Measurements from ENCODE around the gene ARL13B.

The ARL13B gene

GRCh38 chr3:94081884-94082283 is 101.9 kb downstream of the ARL13B start:
- TF ChIP-seq POLR2A (IDR thresholded peaks at IDR 0.05; ENCODE audit: low read depth, low read length), result no peak
- DNase-seq (ENCODE audit: insufficient read length, low spot score), result no peak
- FAIRE-seq, result no peak

- FAIRE-seq, result no peak
- no peak for TF ChIP-seq POLR2A (IDR thresholded peaks at IDR 0.05; ENCODE audit: low read depth, low read length)
- DNase-seq (ENCODE audit: insufficient read length, low spot score), result no peak
These were observed 102.5 kb downstream of the ARL13B start for GRCh38 chr3:94082391-94082937.

DNA sequence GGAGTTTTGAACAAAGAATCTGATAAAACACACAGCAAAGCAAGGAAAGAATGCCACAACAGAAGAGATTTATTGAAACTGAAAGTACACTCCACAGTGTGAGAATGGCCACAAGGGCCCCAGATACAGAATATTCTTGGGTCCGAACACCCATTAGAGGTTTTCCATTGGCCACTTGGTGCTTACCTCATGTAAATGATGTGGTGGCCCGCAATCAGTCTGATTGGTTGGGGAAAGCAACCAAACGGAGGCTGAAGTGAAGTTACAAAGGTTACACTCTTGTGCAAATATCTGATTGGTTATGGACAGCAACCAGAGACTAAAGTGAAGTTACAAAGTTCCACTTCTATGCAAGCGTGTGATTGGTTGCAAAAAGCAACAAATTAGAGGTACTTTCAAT is 103.3 kb downstream of the ARL13B start:
- DNase-seq (ENCODE audit: insufficient read length, low spot score) (no peak), FAIRE-seq (no peak)
- no peak for TF ChIP-seq POLR2A (IDR thresholded peaks at IDR 0.05; ENCODE audit: low read depth, low read length)

GRCh38 chr3:94089126-94089525 is 109.2 kb downstream of the ARL13B start:
- DNase-seq (ENCODE audit: insufficient read length, low spot score) (no peak), FAIRE-seq (peak; percentile 11)
- no peak for TF ChIP-seq POLR2A (IDR thresholded peaks at IDR 0.05; ENCODE audit: low read depth, low read length)

DNA sequence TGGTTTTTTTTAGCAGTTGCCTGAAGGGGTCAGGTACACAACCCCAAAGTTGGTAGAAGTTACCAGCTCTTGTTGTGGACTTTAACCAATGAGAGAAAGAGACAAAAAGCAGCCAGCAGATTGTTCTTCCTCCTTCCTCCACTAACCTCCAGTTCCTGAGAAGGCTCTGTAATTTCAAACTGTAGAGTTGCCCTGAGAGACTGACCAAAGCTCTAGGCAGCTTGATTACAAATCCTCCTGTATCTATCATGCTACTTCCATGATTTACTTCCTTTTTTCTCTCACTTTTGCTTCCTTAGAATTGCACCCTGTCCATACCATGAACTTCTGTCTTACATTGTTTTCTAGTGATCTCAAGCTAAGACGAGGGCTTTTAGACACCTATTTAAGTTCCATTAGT is 112.1 kb downstream of the ARL13B start:
- no peak for TF ChIP-seq POLR2A (IDR thresholded peaks at IDR 0.05; ENCODE audit: low read depth, low read length)
- DNase-seq (ENCODE audit: insufficient read length, low spot score), result no peak
- no peak for FAIRE-seq

DNA sequence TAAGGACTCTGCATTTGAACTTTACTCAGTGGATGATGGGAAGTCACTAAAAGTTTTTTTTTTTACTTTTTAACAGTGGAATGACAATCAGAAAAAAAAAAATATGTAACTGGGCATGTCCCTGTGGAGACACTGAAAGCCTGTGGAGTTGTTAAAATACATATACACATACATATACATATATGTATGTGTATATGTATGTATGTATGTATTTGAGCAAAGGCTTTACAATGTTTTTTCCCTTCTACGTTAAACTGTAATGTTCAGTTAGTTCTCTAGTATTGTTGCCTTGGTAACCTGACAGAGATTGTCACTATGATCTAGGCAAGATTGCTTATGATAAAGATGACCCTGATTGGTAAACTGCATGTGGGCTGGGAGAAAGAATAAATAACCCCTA is 113.2 kb downstream of the ARL13B start:
- FAIRE-seq (no peak), DNase-seq (ENCODE audit: insufficient read length, low spot score) (no peak)
- no peak for TF ChIP-seq POLR2A (IDR thresholded peaks at IDR 0.05; ENCODE audit: low read depth, low read length)

DNA sequence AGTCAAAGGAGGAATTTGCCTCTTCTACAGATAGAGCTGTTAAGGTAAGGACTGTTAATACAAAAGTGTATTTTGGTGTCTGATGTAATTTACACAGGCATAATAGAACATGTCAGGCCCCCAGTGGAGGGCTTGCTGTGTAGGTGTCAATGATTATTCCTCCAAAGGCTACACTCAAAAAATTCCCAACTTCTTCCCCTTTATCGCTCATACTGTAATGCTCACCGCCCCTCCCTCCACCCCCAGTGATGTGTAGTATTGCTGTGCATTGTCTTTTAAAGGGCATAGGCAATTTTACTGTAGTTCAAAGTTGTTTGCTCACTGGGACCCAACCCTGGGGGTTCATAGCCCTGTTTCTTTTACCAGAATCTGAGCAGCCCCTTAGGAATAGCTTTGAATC is 115.2 kb downstream of the ARL13B start:
- no peak for TF ChIP-seq POLR2A (IDR thresholded peaks at IDR 0.05; ENCODE audit: low read depth, low read length)
- DNase-seq (ENCODE audit: insufficient read length, low spot score) (no peak), FAIRE-seq (no peak)

- FAIRE-seq, result no peak
- DNase-seq (ENCODE audit: insufficient read length, low spot score), result no peak
- TF ChIP-seq POLR2A (IDR thresholded peaks at IDR 0.05; ENCODE audit: low read depth, low read length), result no peak
These were observed 118.5 kb downstream of the ARL13B start for GRCh38 chr3:94098452-94098851.

GRCh38 chr3:94099311-94099710 is 119.4 kb downstream of the ARL13B start:
- no peak for FAIRE-seq
- TF ChIP-seq POLR2A (IDR thresholded peaks at IDR 0.05; ENCODE audit: low read depth, low read length), result no peak
- no peak for DNase-seq (ENCODE audit: insufficient read length, low spot score)

- FAIRE-seq (peak; percentile 33), DNase-seq (ENCODE audit: insufficient read length, low spot score) (no peak)
- TF ChIP-seq POLR2A (IDR thresholded peaks at IDR 0.05; ENCODE audit: low read depth, low read length), result no peak
These were observed 121.9 kb downstream of the ARL13B start for GRCh38 chr3:94101860-94102259.

Data from H54 (cell line).